B cell (primary cell): Measurements from ENCODE around the gene NKTR. TPM values are rescaled to one million over a fixed set of nuclear protein-coding genes. Genes with fewer than 3 reads are reported as not detected.

Source experiments
- ATAC-seq: fragments of 200-7000 bp; cut with Tn5 transposase; one replicate; pipeline ENCODE4 v1.10.0; 2021; ENCODE audit warnings: low read depth, mild to moderate bottlenecking, moderate number of reproducible peaks, moderate library complexity
- CTCF ChIA-PET: fragments of 350-600 bp; sonication (Branson Sonifier 250); formaldehyde crosslinking; loops from one replicate; lab custom pipeline; 2021; ENCODE audit warnings: antibody characterized with exemption, inconsistent platforms; lab: Charles Lee
- POLR2A ChIA-PET: fragments of 350-600 bp; sonication (Branson Sonifier 250); formaldehyde crosslinking; loops from one replicate; lab custom pipeline; 2021; ENCODE audit warnings: antibody characterized with exemption; lab: Charles Lee
- DNase-seq: peaks from one replicate; pipeline ENCODE4 v3.0.0; 2013
- H2AFZ ChIP-seq: 2 replicates; pipeline ENCODE4 v1.6.1; 2012; ENCODE audit warnings: mild to moderate bottlenecking, low read depth, low read length; ENCODE audit not compliant: insufficient read depth, poor library complexity, severe bottlenecking
- H3K27ac ChIP-seq, 2 donors: 1 replicate in 1 of 2; 2 replicates in 1 of 2; pipeline ENCODE4 v1.5.1; 2012 to 2013; ENCODE audit warnings: low read length in 2 of 2, mild to moderate bottlenecking in 2 of 2, moderate library complexity in 1 of 2
- H3K27me3 ChIP-seq, 4 experiments: fragments of 200-600 bp in 1 of 4; sonication (generic) in 1 of 4; replicated peaks in 1 of 4; 1 replicate in 2 of 4; 2 replicates in 2 of 4; pipeline versions ENCODE4 v1.6.1 to v1.7.0; 2013 to 2016; ENCODE audit warnings: low read length in 3 of 4, mild to moderate bottlenecking in 2 of 4, mixed read lengths in 1 of 4, moderate library complexity in 1 of 4; ENCODE audit not compliant: insufficient read depth in 4 of 4, control insufficient read depth in 3 of 4; ENCODE audit errors: control extremely low read depth in 1 of 4
- H3K36me3 ChIP-seq, 2 experiments: replicated peaks in 1 of 2; 1 replicate in 1 of 2; 2 replicates in 1 of 2; pipeline versions ENCODE4 v1.6.1 to v1.7.1; 2013; ENCODE audit warnings: low read length in 1 of 2; ENCODE audit not compliant: insufficient read depth in 2 of 2, control insufficient read depth in 1 of 2; ENCODE audit errors: control extremely low read depth in 1 of 2, extremely low read depth in 1 of 2
- H3K4me1 ChIP-seq, 2 donors: fragments of 200-600 bp in 1 of 2; sonication (generic) in 1 of 2; 1 replicate in 1 of 2; 2 replicates in 1 of 2; pipeline versions ENCODE4 v1.5.1 to v1.6.1; 2013 to 2017; ENCODE audit warnings: low read length in 2 of 2; ENCODE audit not compliant: control insufficient read depth in 2 of 2, insufficient read depth in 2 of 2
- H3K4me2 ChIP-seq: replicated peaks from 2 replicates; pipeline ENCODE3; 2012; ENCODE audit warnings: mild to moderate bottlenecking, low read depth, low read length; ENCODE audit not compliant: poor library complexity, severe bottlenecking
- H3K4me3 ChIP-seq, 5 experiments: fragments of 200-600 bp in 1 of 5; sonication (generic) in 1 of 5; 1 replicate in 3 of 5; 2 replicates in 2 of 5; pipeline versions ENCODE4 v1.5.1 to v1.7.0; 2011 to 2016; ENCODE audit warnings: low read length in 4 of 5, mild to moderate bottlenecking in 4 of 5, low read depth in 2 of 5, control low read depth in 1 of 5, moderate library complexity in 1 of 5; ENCODE audit not compliant: insufficient read depth in 1 of 5; ENCODE audit errors: control extremely low read depth in 1 of 5, extremely low read depth in 1 of 5
- H3K79me2 ChIP-seq: fragments of 200-600 bp; sonication (generic); one replicate; pipeline ENCODE4 v1.6.0; 2016; ENCODE audit warnings: low read length; ENCODE audit not compliant: control insufficient read depth, insufficient read depth
- H3K9ac ChIP-seq: fragments of 200-600 bp; sonication (generic); 2 replicates; pipeline ENCODE4 v1.6.1; 2017; ENCODE audit warnings: mild to moderate bottlenecking, low read length, moderate library complexity
- H3K9me3 ChIP-seq, 3 donors: one replicate each; pipeline versions ENCODE4 v1.6.1 to v1.7.1; 2013; ENCODE audit warnings: low read length in 2 of 3; ENCODE audit not compliant: control insufficient read depth in 2 of 3, insufficient read depth in 1 of 3; ENCODE audit errors: control extremely low read depth in 1 of 3
- H4K20me1 ChIP-seq: 2 replicates; pipeline ENCODE4 v1.6.0; 2012; ENCODE audit warnings: mild to moderate bottlenecking, low read length; ENCODE audit not compliant: insufficient read depth, control insufficient read depth, poor library complexity, severe bottlenecking
- H3K27ac Mint-ChIP-seq: one replicate; pipeline ENCODE4 v1.8.0; 2021; ENCODE audit warnings: mixed read lengths
- H3K27me3 Mint-ChIP-seq: one replicate; pipeline ENCODE4 v1.8.0; 2021; ENCODE audit warnings: mixed read lengths
- H3K4me1 Mint-ChIP-seq: one replicate; pipeline ENCODE4 v1.8.0; 2021; ENCODE audit warnings: mixed read lengths
- H3K4me3 Mint-ChIP-seq: one replicate; pipeline ENCODE4 v1.8.0; 2021; ENCODE audit warnings: mixed read lengths
- H3K9me3 Mint-ChIP-seq: one replicate; pipeline ENCODE4 v1.8.0; 2022; ENCODE audit warnings: mixed read lengths; ENCODE audit not compliant: insufficient read depth
- EZH2 ChIP-seq: IDR thresholded peaks from 2 replicates; pipeline ENCODE4 v1.6.1; 2012; ENCODE audit warnings: borderline replicate concordance, low read depth, mild to moderate bottlenecking, moderate library complexity, low read length; ENCODE audit not compliant: insufficient read depth, poor library complexity, severe bottlenecking
- WGBS: methylation state at CpG from one replicate; pipeline ENCODE4 v1.1.5; 2013; ENCODE audit warnings: missing lambda C conversion rate; ENCODE audit not compliant: insufficient coverage; 5-methylcytosine and 5-hydroxymethylcytosine counted together
- intact Hi-C: fragments of 100-400 bp; cut with micrococcal nuclease; formaldehyde crosslinking; loops from one replicate; pipeline ENCODE4 v1.10.0; 2022
- polyA plus RNA-seq: library from polyadenylated mRNA; depleted of rRNA; stranded (reverse); fragments of >200 nt; gene quantifications from 2 replicates; pipeline ENCODE4 v1.2.3, GENCODE V29; 2012
- total RNA-seq, 2 donors: library from RNA; stranded (reverse); fragments of 120-200 nt in 1 of 2; gene quantifications; 1 replicate in 1 of 2; 2 replicates in 1 of 2; pipeline versions ENCODE4 v1.2.3 to v1.2.4, GENCODE V29; 2013 to 2022
- TF ChIP-seq, protein P1 (sequence below): fragments of 200-600 bp; IDR thresholded peaks from one replicate; pipeline ENCODE4 v1.8.0; 2022; ENCODE audit warnings: antibody characterized with exemption, mild to moderate bottlenecking

NKTR gene
- total and polyA plus RNA-seq, 2 donors (not counting 1 experiment from before 2014, with no cell fraction given): 58.0 to 227 TPM

DNA sequence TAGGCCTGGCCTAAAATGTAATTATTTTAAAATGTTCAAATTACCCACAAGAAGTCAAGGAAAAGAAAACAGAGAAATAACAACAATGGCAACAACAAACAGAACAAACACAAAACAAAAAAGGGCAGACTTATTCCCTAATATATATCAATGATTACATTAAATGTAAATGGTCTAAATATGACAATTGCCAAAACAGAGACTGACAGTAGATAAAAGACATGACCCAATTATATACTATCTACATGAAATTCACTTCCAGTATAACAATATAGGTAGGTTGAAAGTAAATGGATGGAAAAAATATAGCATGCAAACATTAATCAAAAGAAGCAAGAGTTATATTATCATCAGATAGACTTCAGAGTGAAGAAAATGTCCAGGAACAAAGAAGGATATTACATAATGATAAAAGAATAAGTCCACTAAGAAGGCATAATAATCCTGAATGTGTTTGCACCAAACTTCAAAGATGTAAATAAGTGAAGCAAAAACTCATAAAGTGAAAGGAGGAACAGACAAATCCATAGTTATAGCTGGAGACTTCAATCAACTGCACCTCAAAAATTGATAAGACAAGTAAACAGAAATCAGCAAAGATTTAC, 25.2 kb upstream of the NKTR start:
- TF ChIP-seq EZH2: no peak
- TF ChIP-seq, protein P1, sequence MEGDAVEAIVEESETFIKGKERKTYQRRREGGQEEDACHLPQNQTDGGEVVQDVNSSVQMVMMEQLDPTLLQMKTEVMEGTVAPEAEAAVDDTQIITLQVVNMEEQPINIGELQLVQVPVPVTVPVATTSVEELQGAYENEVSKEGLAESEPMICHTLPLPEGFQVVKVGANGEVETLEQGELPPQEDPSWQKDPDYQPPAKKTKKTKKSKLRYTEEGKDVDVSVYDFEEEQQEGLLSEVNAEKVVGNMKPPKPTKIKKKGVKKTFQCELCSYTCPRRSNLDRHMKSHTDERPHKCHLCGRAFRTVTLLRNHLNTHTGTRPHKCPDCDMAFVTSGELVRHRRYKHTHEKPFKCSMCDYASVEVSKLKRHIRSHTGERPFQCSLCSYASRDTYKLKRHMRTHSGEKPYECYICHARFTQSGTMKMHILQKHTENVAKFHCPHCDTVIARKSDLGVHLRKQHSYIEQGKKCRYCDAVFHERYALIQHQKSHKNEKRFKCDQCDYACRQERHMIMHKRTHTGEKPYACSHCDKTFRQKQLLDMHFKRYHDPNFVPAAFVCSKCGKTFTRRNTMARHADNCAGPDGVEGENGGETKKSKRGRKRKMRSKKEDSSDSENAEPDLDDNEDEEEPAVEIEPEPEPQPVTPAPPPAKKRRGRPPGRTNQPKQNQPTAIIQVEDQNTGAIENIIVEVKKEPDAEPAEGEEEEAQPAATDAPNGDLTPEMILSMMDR: no peak
- intact Hi-C loops: no loop called here
- H3K27ac Mint-ChIP-seq: no peak overlapping the region
- ATAC-seq: no peak
- no peak overlapping the region for H3K4me3 Mint-ChIP-seq
- Histone ChIP-seq H3K27me3 (no peaks in the 10 kb centered on the region), H3K27ac (no peak overlapping the region), H3K9ac (no peak overlapping the region), H2AFZ (no peak overlapping the region), H3K36me3 (peaks cover 3 to 16% of the 10 kb centered on the region in 2 experiments), H3K79me2 (peaks cover 54% of the 10 kb centered on the region), H4K20me1 (no peaks in the 10 kb centered on the region), H3K9me3 (peaks cover 10 to 15% (median 11%) of the 10 kb centered on the region in 3 donors), H3K4me3 (no peak overlapping the region), H3K4me2 (no peak overlapping the region), H3K4me1 (no peaks in the 10 kb centered on the region)
- no peak for DNase-seq
- peaks cover 13% of the 10 kb centered on the region for H3K4me1 Mint-ChIP-seq
- no peaks in the 10 kb centered on the region for H3K27me3 Mint-ChIP-seq
- POLR2A ChIA-PET: no interaction called here
- H3K9me3 Mint-ChIP-seq: peaks cover 8% of the 10 kb centered on the region
- CTCF ChIA-PET: no interaction called here

DNA sequence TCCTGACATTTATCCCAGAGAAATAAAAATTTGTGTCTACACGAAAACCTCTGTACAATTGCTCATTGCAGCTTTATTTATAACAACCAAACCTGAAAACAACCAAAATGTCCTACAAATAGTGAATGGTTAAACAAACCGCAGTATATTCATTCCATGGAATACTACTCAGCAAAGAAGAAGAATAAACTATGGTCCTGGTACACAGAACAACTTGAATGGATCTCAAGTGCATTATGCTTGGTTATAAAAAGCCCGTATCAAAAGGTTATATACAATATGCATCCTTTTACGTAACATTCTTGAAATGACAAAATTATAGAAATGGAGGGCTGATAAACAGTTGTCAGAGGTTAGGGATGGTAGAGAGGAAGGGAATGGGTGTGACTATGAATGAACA, 22.4 kb upstream of the NKTR start:
- no CpG with 5 or more reads among the region's 4 CpGs for WGBS
- intact Hi-C loops: no loop called here

More for the DNA sequence above, 22.4 kb upstream of the NKTR start:
- Mint-ChIP-seq H3K9me3 (peaks cover 8% of the 10 kb centered on the region), H3K27ac (no peak overlapping the region), H3K27me3 (no peaks in the 10 kb centered on the region), H3K4me3 (no peak overlapping the region), H3K4me1 (peaks cover 35% of the 10 kb centered on the region)
- H3K36me3 ChIP-seq: peaks cover 3 to 14% of the 10 kb centered on the region in 2 experiments
- DNase-seq (no peak), ATAC-seq (no peak)
- no peaks in the 10 kb centered on the region for H3K27me3 ChIP-seq
- H3K9ac ChIP-seq: no peak overlapping the region
- no peak overlapping the region for H3K27ac ChIP-seq
- H2AFZ ChIP-seq: no peak overlapping the region
- TF ChIP-seq, protein P1: no peak
- no peak for TF ChIP-seq EZH2
- ChIA-PET CTCF (no interaction called here), POLR2A (no interaction called here)
- H4K20me1 ChIP-seq: no peaks in the 10 kb centered on the region
- no peak overlapping the region for H3K4me2 ChIP-seq
- peaks cover 33% of the 10 kb centered on the region for H3K79me2 ChIP-seq
- peaks cover 14% of the 10 kb centered on the region in 2 donors for H3K4me1 ChIP-seq
- H3K9me3 ChIP-seq: peaks cover 9 to 15% (median 10%) of the 10 kb centered on the region in 3 donors
- no peak overlapping the region for H3K4me3 ChIP-seq
